ENCODE results near the gene MAFB. TPM values are rescaled to one million over a fixed set of nuclear protein-coding genes. Genes with fewer than 3 reads are reported as not detected.

The MAFB gene
- total RNA-seq, 1 donor from 2014 or later = 80.5 TPM

DNA sequence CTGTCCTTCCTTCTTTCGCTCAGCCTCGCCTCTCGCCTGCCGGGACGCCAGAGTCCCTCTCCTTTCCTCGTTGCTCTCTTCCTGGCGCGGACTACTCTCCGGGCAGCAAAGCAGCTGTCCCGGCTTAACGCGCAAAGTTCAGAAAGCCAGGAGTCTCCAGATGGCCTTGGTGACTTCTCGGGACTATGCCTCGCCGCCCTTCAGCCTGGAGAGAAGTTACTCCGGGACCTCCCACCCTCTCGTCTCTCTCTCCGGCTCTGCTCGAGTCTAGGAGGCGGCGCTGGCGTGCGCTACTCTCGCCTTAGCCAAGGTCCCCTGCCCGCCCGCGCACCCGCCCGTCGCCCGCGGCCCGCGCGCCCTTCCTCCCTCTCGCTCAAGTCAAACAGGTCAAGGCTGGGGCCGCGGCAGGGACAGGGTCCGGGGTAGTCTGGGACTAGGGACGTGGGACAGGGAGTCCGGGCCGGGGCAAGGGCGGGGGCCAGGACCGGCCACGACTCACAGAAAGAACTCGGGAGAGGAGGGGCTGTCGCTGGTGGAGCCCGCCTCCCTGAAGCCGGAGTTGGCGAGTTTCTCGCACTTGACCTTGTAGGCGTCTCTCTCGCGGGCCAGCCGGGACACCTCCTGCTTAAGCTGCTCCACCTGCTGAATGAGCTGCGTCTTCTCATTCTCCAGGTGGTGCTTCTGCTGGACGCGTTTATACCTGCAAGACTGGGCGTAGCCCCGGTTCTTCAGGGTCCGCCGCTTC, 1.5 kb downstream of the MAFB start:
- Histone ChIP-seq H3K4me3 (peak overlapping the region; percentile 54 to 68), H3K27me3 (no peaks in the 10 kb centered on the region), H3K36me3 (no peaks in the 10 kb centered on the region), H3K4me1 (peaks cover 33% of the 10 kb centered on the region), H3K27ac (peak overlapping the region; percentile 87), H3K9me3 (no peaks in the 10 kb centered on the region)
- TF ChIP-seq POLR2A (IDR thresholded peaks at IDR 0.05) (no peak), POLR2AphosphoS5 (IDR thresholded peaks at IDR 0.05; ENCODE audit: insufficient read depth in 1 of 2, low read depth in 1 of 2) (peak in 1 of 2 donors; percentile 69)
- TF ChIP-seq, protein P1, sequence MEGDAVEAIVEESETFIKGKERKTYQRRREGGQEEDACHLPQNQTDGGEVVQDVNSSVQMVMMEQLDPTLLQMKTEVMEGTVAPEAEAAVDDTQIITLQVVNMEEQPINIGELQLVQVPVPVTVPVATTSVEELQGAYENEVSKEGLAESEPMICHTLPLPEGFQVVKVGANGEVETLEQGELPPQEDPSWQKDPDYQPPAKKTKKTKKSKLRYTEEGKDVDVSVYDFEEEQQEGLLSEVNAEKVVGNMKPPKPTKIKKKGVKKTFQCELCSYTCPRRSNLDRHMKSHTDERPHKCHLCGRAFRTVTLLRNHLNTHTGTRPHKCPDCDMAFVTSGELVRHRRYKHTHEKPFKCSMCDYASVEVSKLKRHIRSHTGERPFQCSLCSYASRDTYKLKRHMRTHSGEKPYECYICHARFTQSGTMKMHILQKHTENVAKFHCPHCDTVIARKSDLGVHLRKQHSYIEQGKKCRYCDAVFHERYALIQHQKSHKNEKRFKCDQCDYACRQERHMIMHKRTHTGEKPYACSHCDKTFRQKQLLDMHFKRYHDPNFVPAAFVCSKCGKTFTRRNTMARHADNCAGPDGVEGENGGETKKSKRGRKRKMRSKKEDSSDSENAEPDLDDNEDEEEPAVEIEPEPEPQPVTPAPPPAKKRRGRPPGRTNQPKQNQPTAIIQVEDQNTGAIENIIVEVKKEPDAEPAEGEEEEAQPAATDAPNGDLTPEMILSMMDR (IDR thresholded peaks at IDR 0.05) = no peak
- no peak for DNase-seq (ENCODE audit: extremely low spot score in 2 of 2)
- intact Hi-C loops (cut with DNase I) = loop anchor here (10.0 kb wide), 1 partner anchor 183 kb away; no protein-coding TSS in a partner anchor

- no peaks in the 10 kb centered on the region for H3K27me3 ChIP-seq
- no peaks in the 10 kb centered on the region for H3K36me3 ChIP-seq
- H3K4me3 ChIP-seq = peak overlapping the region; percentile 54 to 68
- peak overlapping the region; percentile 87 for H3K27ac ChIP-seq
- TF ChIP-seq POLR2A (IDR thresholded peaks at IDR 0.05) (no peak), POLR2AphosphoS5 (IDR thresholded peaks at IDR 0.05; ENCODE audit: insufficient read depth in 1 of 2, low read depth in 1 of 2) (no peak)
- TF ChIP-seq, protein P1 (IDR thresholded peaks at IDR 0.05) = no peak
- intact Hi-C loops (cut with DNase I) = loop anchor here (10.0 kb wide), 1 partner anchor 182 kb away; no protein-coding TSS in a partner anchor
- H3K4me1 ChIP-seq = peaks cover 40% of the 10 kb centered on the region
- H3K9me3 ChIP-seq = no peaks in the 10 kb centered on the region
- DNase-seq (ENCODE audit: extremely low spot score in 2 of 2) = no peak
Observed at GRCh38 chr20:40686893-40687292, 2.1 kb downstream of the MAFB start.

- Histone ChIP-seq H3K9me3 (no peaks in the 10 kb centered on the region), H3K27ac (peak overlapping the region; percentile 87), H3K4me3 (peak overlapping the region; percentile 54 to 68), H3K4me1 (peaks cover 42% of the 10 kb centered on the region), H3K36me3 (no peaks in the 10 kb centered on the region), H3K27me3 (no peaks in the 10 kb centered on the region)
- DNase-seq (ENCODE audit: extremely low spot score in 2 of 2) = no peak
- intact Hi-C loops (cut with DNase I) = loop anchor here (10.0 kb wide), 1 partner anchor 182 kb away; no protein-coding TSS in a partner anchor
- TF ChIP-seq, protein P1 (IDR thresholded peaks at IDR 0.05) = no peak
- TF ChIP-seq POLR2AphosphoS5 (IDR thresholded peaks at IDR 0.05; ENCODE audit: insufficient read depth in 1 of 2, low read depth in 1 of 2) = no peak
- no peak for TF ChIP-seq POLR2A (IDR thresholded peaks at IDR 0.05)
Observed at GRCh38 chr20:40686434-40686882, 2.6 kb downstream of the MAFB start.

GRCh38 chr20:40685349-40685748, 3.7 kb downstream of the MAFB start:
- peak overlapping the region; percentile 3 to 68 for H3K4me3 ChIP-seq
- H3K27ac ChIP-seq = no peak overlapping the region
- H3K36me3 ChIP-seq = no peaks in the 10 kb centered on the region
- H3K4me1 ChIP-seq = peaks cover 38% of the 10 kb centered on the region
- H3K27me3 ChIP-seq = no peaks in the 10 kb centered on the region
- DNase-seq (ENCODE audit: extremely low spot score in 2 of 2) = no peak
- intact Hi-C loops (cut with DNase I) = loop anchor here (10.0 kb wide), 1 partner anchor 181 kb away; no protein-coding TSS in a partner anchor
- H3K9me3 ChIP-seq = no peaks in the 10 kb centered on the region
- no peak for TF ChIP-seq POLR2AphosphoS5 (IDR thresholded peaks at IDR 0.05; ENCODE audit: insufficient read depth in 1 of 2, low read depth in 1 of 2)
- TF ChIP-seq, protein P1 (IDR thresholded peaks at IDR 0.05) = no peak
- TF ChIP-seq POLR2A (IDR thresholded peaks at IDR 0.05) = no peak

- H3K27ac ChIP-seq = peak overlapping the region; percentile 19
Observed at GRCh38 chr20:40683894-40684268, 5.2 kb downstream of the MAFB start.

More at GRCh38 chr20:40683894-40684268, 5.2 kb downstream of the MAFB start:
- peaks cover 34% of the 10 kb centered on the region for H3K4me1 ChIP-seq
- peak overlapping the region in 1 of 2 donors; percentile 29 for H3K4me3 ChIP-seq
- TF ChIP-seq, protein P1 (IDR thresholded peaks at IDR 0.05) = no peak
- no peak for DNase-seq (ENCODE audit: extremely low spot score in 2 of 2)
- no peaks in the 10 kb centered on the region for H3K36me3 ChIP-seq
- no peaks in the 10 kb centered on the region for H3K27me3 ChIP-seq
- no peaks in the 10 kb centered on the region for H3K9me3 ChIP-seq
- intact Hi-C loops (cut with DNase I) = loop anchor here (10.0 kb wide), 1 partner anchor 179 kb away; no protein-coding TSS in a partner anchor

All from vagina (tissue), 2 donors.